ENCODE measurements around the gene MAD1L1. TPM values are rescaled to one million over a fixed set of nuclear protein-coding genes. Genes with fewer than 3 reads are reported as not detected.

MAD1L1 gene
- total and polyA plus RNA-seq, 2 of the 8 experiments (the other 6 are each of a cell fraction or from before 2014, with no cell fraction given): 40.4 to 44.6 TPM

DNA sequence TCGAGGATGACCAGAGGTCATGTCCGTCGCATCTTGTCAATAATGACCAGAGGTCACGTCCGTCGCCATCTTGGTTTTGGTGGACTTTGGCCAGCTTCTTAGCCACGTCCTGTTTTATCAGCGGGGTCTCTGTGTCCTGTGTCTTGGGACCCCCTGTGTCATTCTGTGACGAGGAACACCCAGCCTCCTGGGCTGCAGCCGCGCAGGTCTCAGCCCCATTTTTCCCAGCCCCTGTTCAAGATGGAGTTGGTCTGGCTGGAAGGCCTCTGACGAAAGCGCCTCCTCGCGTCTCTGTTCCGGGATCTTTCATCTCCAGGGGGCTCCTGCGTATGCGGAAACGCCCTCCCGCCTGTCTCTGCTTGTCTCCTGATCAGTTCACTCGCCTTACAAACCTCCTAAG is 428.4 kb downstream of the MAD1L1 start:
- ChIA-PET CTCF (ENCODE audit: partially characterized antibody) (interaction anchor here (1.1 kb wide), 1 partner anchor 18 kb away, joined by 4 read pairs; no protein-coding TSS in a partner anchor), POLR2A (ENCODE audit: partially characterized antibody) (no interaction called here)
- no peaks in the 10 kb centered on the region for H3K79me1 ChIP-seq (ENCODE audit: low read depth, low read length)
- H3K4ac ChIP-seq (replicated peaks; ENCODE audit: insufficient read length, low read depth, low read length): no peak overlapping the region
- no peak overlapping the region for H2BK5ac ChIP-seq (ENCODE audit: low read depth, low read length)
- no peak overlapping the region for H4K5ac ChIP-seq (ENCODE audit: insufficient read length, low read depth, low read length)
- no peak overlapping the region for H3K9ac ChIP-seq (replicated peaks in 1 of 4; ENCODE audit: extremely low read depth in 1 of 4, low read depth in 3 of 4, low read length in 3 of 4)
- no peak overlapping the region for H3K56ac ChIP-seq (replicated peaks; ENCODE audit: insufficient read length, low read depth, low read length)
- no peaks in the 10 kb centered on the region for H4K20me1 ChIP-seq (replicated peaks in 1 of 2; ENCODE audit: control insufficient read depth in 1 of 2, insufficient read depth in 2 of 2, low read length in 2 of 2)
- H3K23ac ChIP-seq (ENCODE audit: insufficient read length): no peak overlapping the region
- H3K4me1 ChIP-seq (replicated peaks in 1 of 4; ENCODE audit: control insufficient read depth in 3 of 4, insufficient read depth in 4 of 4, low read length in 3 of 4): no peaks in the 10 kb centered on the region
- H2AFZ ChIP-seq (ENCODE audit: low read length): no peak overlapping the region
- H4K91ac ChIP-seq (replicated peaks; ENCODE audit: insufficient read length, low read length): no peak overlapping the region
- H4K8ac ChIP-seq (ENCODE audit: extremely low read depth, insufficient read depth, low read length): no peak overlapping the region
- no peaks in the 10 kb centered on the region for H3K36me3 ChIP-seq (ENCODE audit: control insufficient read depth in 2 of 4, insufficient read depth in 4 of 4, low read length in 3 of 4)
- H3K4me3 ChIP-seq (ENCODE audit: extremely low read depth in 1 of 4, insufficient read depth in 2 of 4, low read depth in 3 of 4, low read length in 4 of 4): no peak overlapping the region
- H3K18ac ChIP-seq (ENCODE audit: extremely low read depth, low read length): no peak overlapping the region
- DNase-seq (ENCODE audit: low read depth in 1 of 2, low spot score in 2 of 2): no peak
- no peak for FAIRE-seq
- no peak overlapping the region for H2BK120ac ChIP-seq (replicated peaks; ENCODE audit: low read depth, low read length)
- H2BK20ac ChIP-seq (ENCODE audit: low read length): no peak overlapping the region
- no peaks in the 10 kb centered on the region for H3K23me2 ChIP-seq (ENCODE audit: low read depth, low read length)
- no peak overlapping the region for H3K27ac ChIP-seq (ENCODE audit: low read depth, low read length)
- H2AK5ac ChIP-seq (ENCODE audit: low read depth, low read length): no peak overlapping the region
- H2BK15ac ChIP-seq (ENCODE audit: low read length): no peak overlapping the region
- H2BK12ac ChIP-seq (ENCODE audit: low read depth, low read length): no peak overlapping the region
- no peak overlapping the region for H3K4me2 ChIP-seq (ENCODE audit: insufficient read depth in 1 of 2, low read depth in 2 of 2, low read length in 2 of 2)
- H3K14ac ChIP-seq (ENCODE audit: insufficient read length): no peak overlapping the region
- no peaks in the 10 kb centered on the region; a peak in 1 of 7 replicates for H3K27me3 ChIP-seq (replicated peaks in 1 of 4; ENCODE audit: control insufficient read depth in 3 of 4, extremely low read depth in 1 of 4, insufficient read depth in 3 of 4, low read length in 3 of 4)
- H3K9me3 ChIP-seq (ENCODE audit: insufficient read depth in 2 of 2, low read depth in 1 of 2, low read length in 1 of 2): peaks cover 2 to 6% of the 10 kb centered on the region in 2 experiments; a peak in 2 of 4 replicates
- H3K79me2 ChIP-seq (ENCODE audit: control insufficient read depth in 1 of 2, insufficient read depth in 2 of 2, low read length in 2 of 2): no peaks in the 10 kb centered on the region
- WGBS, 2 experiments (ENCODE audit: extremely low coverage in 1 of 2, insufficient coverage in 1 of 2, insufficient read length in 1 of 2, insufficient replicate concordance in 2 of 2, low coverage in 1 of 2, low lambda C conversion rate in 2 of 2, missing lambda C conversion rate in 1 of 2): 89% methylated on average over 20 of the region's 21 CpGs; no CpG with 5 or more reads in 1 of the 2 experiments
- no peak for TF ChIP-seq MAFK (IDR thresholded peaks at IDR 0.05; ENCODE audit: low read depth, low read length)
- no peak for TF ChIP-seq SIN3A (conservative IDR thresholded peaks at IDR 0.05 in 1 of 2, IDR thresholded peaks at IDR 0.05 in 1 of 2; ENCODE audit: low read depth in 1 of 2, low read length in 2 of 2)
- TF ChIP-seq ASH2L (IDR thresholded peaks at IDR 0.05; ENCODE audit: low read length): no peak
- no peak for TF ChIP-seq MAX (IDR thresholded peaks at IDR 0.05)
- no peak for TF ChIP-seq FOSL1 (IDR thresholded peaks at IDR 0.05; ENCODE audit: insufficient read depth, low read depth, low read length)
- no peak for TF ChIP-seq YY1 (IDR thresholded peaks at IDR 0.05; ENCODE audit: low read depth, low read length)
- no peak for TF ChIP-seq CTCF (IDR thresholded peaks at IDR 0.05; ENCODE audit: control extremely low read depth in 1 of 3, insufficient read depth in 1 of 3, low read depth in 1 of 3, low read length in 3 of 3)
- TF ChIP-seq KDM1A (IDR thresholded peaks at IDR 0.05; ENCODE audit: borderline replicate concordance, low read length): no peak
- no peak for TF ChIP-seq GTF2F1 (IDR thresholded peaks at IDR 0.05; ENCODE audit: borderline replicate concordance, low read depth, low read length)
- no peak for TF ChIP-seq BACH1 (IDR thresholded peaks at IDR 0.05; ENCODE audit: low read length)
- no peak for TF ChIP-seq E2F6 (IDR thresholded peaks at IDR 0.05)
